ENCODE measurements around the gene C16orf95.
"Not testable (repeated sequence)": the region's sequence is repeated elsewhere in the genome, so short reads cannot be mapped to it uniquely, and the experiment has no call there.

Gene C16orf95, protein sequence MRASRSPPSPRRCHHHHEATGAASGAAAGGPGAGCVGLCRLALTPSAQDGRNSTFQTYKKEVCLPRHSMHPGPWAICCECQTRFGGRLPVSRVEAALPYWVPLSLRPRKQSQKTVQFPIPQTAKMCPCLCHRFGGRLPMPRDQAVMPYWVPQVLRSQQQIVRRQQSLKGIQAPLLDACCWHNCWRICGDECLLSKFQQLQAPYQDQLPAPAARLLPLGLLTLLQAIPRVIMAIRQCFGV

DNA sequence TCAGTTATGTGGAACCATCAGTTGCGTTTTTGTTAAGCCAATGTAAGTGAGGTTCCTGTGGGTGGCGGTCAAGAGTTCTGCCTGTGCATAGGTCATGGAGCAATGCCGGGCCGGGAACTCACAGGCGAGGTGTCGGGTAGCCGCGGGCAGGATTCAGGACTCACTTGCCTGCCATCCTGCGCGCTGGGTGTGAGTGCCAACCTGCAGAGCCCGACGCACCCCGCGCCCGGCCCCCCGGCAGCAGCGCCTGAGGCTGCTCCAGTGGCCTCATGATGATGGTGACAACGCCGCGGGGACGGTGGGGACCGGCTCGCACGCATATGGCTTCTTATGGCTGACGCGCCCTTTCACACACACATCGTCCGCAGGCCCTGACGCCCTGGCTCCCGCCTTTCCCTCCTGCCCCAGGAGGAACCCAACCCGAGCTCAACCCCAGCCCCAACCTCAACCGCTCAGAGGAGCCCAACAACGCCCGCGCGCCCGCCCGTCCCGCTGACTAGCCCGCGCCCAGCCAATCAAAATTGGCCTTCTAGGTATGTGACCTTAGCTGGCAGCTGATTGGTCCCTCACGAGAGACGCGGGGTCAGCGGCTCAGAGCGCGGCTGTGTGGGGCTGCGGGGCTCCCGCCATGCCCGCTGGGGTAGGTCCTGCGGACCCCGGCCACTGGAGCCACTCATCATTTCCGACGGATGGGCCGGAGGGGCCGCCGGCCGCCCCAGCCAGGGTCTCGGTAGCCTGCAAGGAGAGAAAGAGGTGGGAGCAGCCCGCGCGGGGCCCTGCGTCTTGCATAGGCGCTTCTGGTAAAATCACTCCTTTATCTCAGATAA, at the start of gene C16orf95:
C16orf95 (minus strand) TSS at position 470 of the 827 bp plus-strand sequence; CDS start at position 320, 150 bp downstream.
- peak; percentile 67 for DNase-seq

DNA sequence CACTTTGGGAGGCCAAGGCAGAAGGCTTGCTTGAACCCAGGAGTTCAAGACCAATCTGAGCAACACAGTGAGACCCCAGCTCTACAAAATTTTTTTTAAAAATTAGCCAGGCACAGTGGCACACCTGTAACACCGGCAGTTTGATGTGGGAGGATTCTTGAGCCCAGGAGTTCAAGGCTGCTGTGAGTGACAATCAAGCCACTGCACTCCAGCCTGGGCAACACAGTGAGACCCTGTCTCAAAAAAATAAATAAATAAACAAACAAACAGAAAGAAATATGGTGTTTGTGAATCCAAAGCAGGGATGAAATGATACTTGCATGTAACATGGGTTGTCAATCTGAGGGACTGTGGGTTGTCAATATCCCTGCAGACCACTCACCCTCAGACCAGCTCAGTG, 49.7 kb upstream of the C16orf95 start:
- no peak for DNase-seq

DNA sequence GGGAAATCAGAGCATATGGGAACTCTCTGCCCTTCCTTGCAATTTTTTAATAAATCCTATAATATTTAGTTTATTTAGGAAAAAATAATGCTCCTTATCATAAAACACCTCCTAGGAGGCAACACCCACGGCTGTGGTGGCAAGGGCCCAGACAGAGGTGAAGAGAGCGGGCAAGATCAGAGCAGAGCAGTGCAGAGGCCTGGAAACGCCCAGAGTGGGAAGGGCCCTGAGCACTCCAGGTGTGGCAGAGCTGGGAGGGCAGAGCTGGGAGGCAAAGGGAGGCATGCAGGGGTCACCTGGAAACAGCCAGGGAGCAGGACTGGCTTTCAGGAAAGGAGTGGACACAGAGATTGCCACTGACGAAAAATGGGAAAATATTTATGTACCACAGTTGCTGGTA, 49.1 kb upstream of the C16orf95 start:
- DNase-seq = no peak

DNA sequence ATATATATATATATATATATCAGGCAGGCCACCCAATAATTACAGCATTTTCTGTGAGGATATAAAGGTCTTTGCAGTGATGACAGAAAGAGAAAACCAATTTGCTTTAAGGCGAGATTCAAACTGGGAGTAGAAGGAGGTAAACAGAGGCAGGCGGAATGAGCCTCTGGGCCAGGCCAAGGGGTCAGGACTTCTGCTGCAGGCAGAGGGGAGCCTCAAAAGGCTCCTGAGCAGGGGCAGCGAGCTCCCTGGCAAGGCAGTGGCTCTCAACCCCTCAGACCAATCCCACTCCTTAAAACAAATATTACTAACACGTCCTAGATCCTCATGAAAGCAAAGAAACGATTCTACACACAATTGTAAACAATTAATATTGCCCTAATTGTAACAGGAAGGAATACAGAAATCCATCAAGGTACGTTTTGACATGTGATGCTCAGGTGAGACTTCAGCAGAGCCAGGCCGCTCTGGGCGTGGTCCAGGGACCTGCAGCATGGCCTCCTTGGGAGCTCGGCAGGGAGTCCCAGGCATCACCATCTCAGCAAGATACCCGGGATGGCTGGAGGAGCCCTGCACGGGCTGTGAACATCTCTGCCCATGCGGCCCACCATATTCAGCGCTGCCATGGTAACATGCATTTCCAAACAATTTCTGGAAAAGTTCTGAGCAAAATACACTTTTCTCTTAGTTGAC, 48.0 kb upstream of the C16orf95 start:
- no peak for DNase-seq

DNA sequence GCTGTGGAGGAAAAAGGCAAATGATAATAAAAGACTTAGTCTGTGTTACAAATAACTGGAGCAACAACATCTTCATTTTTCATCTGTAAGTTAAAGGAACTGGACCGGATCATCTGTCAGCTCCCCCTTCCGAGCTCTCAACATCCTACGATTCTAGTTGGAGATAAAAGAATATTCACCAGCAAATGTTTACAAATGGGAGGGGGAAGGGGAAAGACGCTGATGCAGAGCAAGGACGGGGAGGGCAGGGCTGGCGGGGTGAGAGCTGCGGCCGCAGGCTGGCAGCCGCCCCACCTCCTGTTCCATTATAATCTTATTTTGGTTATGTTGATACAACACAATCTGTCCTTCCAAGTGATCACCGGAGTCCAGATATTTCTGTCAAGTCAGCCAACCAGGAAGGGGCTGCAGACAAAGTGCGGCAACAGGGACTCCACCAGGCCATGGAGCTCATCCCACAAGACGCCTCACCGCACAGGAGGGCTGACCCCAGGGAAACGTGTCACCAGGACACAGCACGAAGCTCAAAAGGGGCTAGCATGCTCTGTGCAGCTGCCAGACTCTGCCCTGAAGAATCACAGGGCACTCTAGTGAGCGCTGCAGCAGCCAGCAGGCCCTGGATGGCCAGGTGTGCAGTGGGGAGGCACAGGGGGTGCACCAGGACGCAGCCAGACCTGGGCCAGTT, 46.7 kb upstream of the C16orf95 start:
- no peak for DNase-seq

DNA sequence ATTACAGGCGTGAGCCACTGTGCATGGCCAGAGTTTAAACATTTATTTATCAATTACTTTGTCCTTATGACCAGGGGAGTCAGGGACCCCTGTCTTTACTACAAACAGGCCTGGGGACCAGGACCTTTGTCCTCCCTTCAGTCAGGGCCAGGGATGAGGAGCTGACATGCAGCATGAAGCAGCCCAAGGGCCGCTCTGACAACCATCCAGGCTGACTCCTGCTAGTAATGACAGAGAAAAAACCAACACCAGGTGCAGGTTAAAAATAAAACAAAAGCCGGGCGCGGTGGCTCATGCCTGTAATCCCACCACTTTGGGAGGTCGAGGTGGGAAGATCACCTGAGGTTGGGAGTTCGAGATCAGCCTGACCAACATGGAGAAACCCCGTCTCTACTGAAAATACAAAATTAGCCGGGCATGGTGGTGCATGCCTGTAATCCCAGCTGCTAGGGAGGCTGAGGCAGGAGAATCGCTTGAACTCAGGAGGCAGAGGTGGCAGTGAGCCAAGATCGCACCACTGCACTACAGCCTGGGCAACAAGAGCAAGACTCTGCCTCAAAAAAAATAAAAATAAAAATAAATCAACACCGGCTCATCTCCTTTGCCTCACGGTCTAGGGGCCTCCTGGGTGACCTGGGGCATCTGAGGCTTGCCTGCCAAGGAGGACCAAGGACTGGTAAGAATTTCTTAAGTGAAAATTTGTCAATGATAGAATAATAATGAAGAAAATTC, 45.8 kb upstream of the C16orf95 start:
- not testable (repeated sequence) for DNase-seq

DNA sequence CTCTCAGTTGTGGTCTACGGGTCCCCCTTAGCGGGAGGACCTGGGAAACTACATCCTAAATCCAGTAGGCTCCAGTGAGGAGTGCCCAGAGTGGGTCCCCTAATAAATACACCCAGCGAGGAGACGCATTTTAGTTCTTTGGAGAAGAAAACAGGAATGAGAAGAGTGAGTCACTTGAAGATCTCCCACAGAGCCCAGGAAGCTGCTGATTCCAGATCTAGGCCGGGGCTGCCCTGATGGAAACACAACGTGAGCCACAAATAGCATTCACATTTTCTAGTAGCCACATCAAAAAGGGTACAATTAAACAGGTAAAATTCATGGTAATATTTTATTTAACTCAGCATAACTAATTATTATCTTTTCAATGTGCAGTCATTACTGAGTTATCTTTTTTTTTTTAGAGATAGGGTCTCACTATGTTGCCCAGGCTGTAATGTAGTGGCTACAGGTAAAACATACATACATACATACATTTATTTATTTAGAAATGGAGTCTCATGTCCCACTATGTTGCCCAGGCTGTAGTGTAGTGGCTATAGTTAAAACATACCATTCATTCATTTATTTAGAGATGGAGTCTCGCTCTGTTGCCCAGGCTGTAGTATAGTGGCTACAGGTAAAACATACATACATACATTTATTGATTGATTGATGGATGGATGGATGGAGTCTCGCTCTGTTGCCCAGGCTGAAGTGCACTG, 44.9 kb upstream of the C16orf95 start:
- no peak for DNase-seq

DNA sequence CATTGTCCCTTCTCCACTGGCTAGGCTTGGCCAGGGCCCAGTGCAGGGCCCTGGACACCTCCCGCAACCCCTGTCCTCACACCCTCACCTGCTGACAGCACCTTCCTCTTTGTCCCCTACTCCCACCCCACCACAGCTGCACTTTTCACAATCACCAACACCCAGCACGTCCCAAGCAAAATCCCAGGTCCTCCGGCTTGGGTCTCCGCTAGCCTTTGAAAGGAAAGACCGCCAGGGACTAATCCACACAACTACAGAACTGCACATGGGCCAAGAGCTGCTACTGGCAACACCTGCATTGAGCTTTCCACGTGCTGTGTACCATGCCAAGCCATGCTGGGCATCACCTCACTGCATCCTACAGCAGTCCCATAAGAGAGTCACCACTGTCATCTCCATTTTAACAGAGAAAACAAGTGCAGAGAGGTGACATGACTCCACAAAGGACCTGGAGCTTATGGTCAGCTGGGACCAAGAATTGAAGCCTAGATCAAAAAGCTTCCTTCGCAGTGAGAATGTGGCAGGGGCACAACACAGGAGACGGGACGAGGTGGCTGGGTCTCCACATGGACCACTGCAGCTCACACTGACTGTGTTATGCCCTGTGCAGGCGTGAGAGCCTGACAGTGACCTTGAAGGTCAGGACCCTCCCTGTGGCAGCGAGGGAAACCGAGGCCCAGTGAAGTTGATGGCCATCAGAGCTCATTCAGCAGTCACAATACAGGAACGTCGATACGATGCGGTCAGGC, 43.8 kb upstream of the C16orf95 start:
- DNase-seq = no peak

DNA sequence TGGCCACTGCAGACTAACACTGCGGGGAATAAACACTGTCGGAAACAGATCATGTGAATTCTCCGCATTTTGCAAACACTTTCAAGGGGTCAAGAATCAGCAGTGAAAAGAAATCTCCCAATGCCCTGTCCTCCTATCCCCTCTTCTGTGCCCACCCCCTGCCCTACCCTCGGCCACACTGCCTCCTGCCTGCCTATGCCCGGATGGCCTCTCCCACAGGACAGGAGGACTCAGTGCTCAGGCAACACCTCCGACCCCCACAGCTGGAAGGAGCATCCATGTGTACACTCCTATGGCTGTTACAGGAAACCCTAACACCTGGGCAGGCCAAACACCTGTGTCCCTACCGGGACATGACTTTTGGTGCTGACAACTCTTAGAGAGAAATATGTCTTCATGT, 41.9 kb upstream of the C16orf95 start:
- no peak for DNase-seq

DNA sequence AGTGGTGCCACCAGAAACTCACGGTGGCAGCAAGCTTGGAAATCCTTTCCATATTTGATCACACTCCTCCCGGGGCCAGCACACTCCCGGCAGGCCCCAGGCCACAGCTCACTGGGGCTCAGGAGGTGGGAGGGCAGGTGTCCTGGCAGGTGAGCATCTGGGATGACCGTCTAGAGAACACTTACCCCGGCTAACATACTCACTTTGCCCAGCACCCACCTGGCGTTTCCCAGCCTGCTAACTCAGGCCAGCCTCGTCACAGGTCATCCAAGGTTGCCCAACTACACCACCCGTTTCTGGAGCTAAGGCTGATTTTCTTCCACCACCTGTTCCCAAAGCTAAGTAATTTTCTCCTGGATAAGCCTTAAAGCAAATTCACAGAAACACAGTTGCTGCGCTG, 41.5 kb upstream of the C16orf95 start:
- no peak for DNase-seq

DNA sequence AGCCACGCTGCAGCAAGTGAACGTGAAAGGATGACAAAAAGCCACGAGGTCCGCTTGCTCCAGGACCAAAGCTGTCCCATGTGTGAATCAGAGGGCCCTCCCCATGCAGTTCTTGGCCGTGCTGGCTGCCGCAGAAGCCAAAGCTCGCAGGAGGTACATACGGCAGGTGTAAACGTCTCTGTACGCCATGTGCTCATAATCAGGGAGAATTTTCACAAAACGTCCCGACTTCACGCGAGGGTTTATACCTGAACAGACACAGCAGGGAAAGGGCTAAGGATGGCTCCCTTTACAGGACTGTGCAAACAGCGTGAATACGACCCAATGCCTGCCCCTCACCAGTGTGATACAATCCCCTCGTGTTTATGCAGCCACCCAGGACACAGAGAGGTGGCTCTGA, 41.1 kb upstream of the C16orf95 start:
- no peak for DNase-seq

DNA sequence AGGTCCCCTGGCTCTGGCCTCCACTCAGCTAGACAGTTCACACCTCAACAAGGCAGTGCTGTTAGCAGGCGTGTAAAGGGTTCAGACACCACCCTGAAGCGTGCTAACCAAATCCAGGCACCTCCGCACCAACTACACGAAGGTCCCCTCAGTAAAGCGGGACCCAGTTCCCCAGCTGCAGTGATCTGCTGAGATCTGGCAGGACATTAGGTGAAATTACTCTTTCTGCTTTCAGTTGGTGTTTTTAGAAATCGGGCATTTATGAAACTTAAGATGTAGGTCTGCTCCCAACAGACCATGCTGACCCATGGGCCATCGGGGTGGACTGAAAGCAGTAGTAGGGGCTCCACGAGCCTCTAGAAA, 39.3 kb upstream of the C16orf95 start:
- DNase-seq = no peak

DNA sequence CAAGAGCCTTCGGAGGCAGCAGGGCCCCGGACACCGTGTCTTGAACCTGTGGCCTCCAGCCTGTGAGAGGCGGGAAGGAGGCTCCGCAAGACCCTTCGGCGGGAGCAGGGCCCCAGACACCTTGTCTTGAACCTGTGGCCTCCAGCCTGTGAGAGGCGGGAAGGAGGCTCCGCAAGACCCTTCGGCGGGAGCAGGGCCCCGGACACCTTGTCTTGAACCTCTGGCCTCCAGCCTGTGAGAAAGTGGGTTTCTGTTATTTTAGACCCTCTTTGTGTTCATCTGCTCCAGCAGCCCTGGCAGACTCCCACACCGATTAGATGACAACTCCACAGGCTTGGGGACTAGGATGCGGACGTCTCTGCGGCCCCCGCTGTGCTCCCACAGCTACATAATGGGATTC, 36.4 kb upstream of the C16orf95 start:
- no peak for DNase-seq

DNA sequence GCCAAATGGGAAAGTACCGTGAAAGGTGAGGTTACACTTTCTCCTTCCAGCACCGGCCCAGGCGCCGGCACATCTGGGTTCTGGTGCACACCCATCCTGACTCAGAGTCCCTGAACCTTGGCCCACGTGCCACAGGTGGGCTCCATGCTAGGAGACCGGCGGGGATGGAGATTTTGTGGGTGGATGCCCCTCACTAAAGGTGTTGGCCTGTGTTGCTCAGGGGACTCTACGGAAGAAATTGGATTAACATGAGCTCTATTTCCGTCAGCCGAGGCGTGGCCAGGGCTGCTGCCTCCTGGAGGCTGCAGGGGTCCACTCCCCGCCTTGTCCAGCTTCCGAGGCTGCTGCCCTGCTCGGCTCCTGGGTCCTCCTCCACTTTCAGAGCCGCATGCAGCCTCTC, 35.6 kb upstream of the C16orf95 start:
- no peak for DNase-seq

DNA sequence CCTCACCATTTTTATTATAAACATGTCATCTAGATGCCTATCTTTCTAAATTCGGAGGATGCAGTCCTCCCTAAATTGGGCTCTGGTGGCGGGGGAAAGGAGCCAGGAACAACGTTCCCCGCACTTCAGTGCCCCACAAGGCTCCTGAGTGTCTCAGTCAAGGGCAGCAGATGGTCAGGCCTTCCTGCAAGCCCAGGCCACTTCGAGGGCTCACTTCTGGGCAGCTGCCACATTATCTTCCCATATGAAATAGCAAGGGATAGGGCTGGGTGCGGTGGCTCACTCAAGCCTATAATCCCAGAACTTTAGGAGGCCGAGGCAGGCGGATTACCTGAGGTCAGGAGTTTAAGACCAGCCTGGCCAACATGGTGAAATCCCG, 34.1 kb upstream of the C16orf95 start:
- DNase-seq = no peak

DNA sequence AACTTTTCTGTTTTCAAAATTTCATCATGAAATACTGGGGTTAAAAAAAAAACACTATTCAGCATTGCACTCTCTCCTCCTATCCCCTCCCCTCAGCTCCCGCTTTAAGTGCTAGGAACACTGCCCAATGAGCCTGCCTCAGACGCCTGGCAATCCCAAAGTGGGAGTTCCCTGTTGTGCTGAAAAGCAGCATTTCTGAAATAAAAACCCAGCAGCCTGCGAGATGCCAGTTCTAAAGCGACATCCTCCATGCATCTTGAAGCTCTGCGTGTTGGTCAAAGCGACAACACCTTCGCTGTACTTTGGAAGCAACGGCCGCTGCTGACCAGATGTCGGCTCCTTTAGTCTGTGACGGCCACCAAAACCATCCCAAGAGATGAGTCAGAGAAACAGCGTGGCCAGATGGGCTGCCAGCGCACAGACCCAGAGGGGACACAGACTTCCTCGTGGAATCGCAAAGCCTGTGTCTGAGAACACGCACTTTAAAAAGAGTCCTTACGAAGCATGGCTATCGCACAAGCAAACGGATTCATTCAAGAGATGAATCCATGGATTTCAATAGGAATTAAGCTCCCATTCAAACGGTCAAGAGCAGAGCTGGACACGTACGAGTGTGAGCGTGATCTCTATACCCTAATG, 33.6 kb upstream of the C16orf95 start:
- no peak for DNase-seq

DNA sequence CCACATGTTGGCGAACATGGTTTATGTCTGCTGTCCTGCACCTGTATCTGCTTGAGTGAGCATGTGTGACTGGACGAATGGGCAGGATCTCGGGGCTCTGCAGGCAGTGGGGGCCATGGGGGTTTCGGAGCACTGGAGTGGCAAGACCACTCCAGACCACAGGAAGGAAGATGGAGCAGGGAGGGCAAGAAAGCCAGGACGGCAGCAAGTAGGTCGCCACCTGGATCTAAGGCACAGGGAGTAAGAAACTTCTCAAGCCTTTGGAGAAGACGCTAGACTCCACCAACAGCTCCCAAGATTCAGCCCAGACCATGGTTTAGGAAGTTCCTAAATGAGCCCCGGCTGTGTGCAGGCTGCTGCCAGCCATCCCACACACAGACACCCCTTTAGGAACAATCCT, 32.8 kb upstream of the C16orf95 start:
- no peak for DNase-seq

DNA sequence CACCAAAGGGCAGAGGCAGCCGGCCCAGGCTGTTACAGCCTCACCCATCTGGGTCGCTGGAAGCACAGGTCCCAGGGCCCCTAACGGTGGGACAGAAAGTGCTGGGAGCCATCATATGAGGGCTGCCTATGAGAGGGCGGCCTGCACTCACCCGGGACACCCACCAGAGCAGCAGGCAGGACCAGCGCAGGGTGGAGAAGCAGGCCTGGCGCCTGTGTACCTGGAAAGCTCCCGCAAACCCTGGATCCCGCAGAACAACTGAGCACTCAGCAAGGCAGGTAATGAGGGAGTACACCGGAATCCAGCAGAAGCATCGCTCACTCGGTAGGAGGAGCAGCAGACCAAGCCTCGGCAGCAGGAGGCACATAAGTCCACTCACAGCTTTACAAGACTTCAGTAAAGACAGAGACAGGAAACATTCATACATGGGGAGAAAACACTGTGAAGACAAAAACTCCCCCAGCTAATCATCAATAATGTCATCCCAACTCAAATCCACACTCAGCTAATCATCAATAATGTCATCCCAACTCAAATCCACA, 31.5 kb upstream of the C16orf95 start:
- no peak for DNase-seq

DNA sequence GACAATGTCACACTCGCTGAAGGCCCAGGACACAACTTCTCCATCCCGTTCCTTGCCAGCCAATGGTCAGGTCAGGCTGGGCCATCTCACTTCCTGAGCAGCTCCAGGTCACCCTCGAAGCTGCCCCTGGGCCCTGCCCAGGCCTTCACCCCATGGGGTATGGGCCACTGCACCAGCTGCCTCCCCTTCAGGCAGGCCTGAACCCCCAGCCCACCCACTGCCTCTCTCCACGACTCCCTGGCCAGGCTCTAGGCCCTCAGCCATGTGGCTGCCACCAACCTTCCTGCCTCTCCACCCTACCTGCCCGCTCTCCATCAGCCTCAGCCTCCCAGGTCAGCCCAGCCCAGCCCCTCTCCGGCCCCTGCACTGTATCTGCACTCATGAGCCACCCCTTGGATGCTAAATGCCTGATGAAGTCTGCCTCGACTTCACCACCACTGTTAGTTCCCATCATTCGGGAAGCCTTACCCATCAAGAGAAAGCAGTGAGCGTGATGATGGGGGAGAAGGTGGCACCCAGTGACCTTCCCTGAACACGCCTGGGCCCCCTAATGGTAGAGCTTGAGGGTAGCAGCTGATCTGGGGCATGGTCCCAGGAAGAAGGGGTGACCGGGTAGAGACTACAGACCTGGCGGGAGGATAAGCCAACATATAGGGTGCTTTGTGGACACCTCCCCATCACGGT, 30.9 kb upstream of the C16orf95 start:
- no peak for DNase-seq

DNA sequence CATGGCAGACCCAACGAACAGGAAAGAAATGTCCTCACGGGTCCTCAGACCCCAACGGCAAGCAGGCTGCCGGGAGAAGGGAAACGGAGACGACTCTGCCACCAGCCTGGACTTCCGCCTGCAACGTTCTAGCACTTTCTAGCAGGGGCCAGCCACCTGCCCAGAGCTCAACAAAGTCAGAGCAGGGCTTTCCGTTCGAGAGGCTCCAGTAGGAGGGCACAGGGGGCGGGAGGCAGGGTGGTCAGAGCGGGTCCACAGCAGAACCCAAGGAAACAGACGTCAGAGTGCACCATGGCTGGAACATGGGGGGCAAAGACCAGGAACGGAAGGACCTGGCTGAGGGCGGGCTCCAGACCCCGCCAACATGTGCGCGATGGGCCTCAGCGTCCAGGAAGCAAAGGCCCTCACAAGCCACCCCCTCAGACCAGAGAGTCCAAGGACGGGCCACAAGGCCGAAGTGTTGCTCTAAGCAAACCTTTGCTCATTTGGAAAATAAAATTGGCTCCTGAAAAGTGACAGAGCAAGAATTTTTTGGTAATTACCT, 29.4 kb upstream of the C16orf95 start:
- no peak for DNase-seq
